GM12865 (cell line): ENCODE results near the gene SLC25A30.
"Not testable (repeated sequence)": the region's sequence is repeated elsewhere in the genome, so short reads cannot be mapped to it uniquely, and the experiment has no call there.

ENCODE experiments used
- DNase-seq: peaks from one replicate; pipeline ENCODE4 v3.0.0; 2010; ENCODE audit warnings: low read depth
- H3K4me3 ChIP-seq: 2 replicates; pipeline ENCODE4 v1.5.1; 2011; ENCODE audit warnings: mild to moderate bottlenecking, low read depth, low read length, control low read depth
- CTCF ChIP-seq: IDR thresholded peaks from 2 replicates; pipeline ENCODE4 v1.5.1; 2011; ENCODE audit warnings: low read length, control low read depth, low read depth, inconsistent platforms; ENCODE audit not compliant: insufficient read depth; ENCODE audit errors: missing control alignments

Gene SLC25A30

GRCh38 chr13:45391926-45392325 is 26.2 kb downstream of the SLC25A30 start:
- no peak overlapping the region for H3K4me3 ChIP-seq
- DNase-seq: no peak
- TF ChIP-seq CTCF: no peak

GRCh38 chr13:45391128-45391527 is 27.0 kb downstream of the SLC25A30 start:
- H3K4me3 ChIP-seq, DNase-seq: not testable (repeated sequence)

GRCh38 chr13:45390348-45390747 is 27.8 kb downstream of the SLC25A30 start:
- DNase-seq: not testable (repeated sequence)

DNA sequence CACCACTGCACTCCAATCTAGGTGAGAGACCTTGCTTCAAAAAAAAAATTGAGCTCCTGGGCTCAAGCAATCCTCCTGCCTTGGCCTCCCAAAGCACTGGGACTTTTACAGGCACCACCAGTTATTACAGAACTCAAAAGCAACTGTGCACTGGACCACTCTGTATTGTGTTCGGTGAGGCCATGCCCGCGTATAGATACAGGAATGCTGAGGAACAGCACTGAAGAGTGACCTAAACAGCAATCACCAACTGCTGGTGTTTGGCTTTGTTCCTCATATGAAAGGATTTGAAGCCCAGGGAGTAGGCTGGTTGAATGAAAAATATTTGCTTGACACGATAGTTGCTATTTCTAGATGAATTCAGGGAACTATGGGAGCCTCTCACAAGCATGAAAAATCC is 29.5 kb downstream of the SLC25A30 start:
- DNase-seq: no peak
- TF ChIP-seq CTCF: no peak
- no peak overlapping the region for H3K4me3 ChIP-seq

More at GRCh38 chr13:45390348-45390747, 27.8 kb downstream of the SLC25A30 start:
- not testable (repeated sequence) for H3K4me3 ChIP-seq

DNA sequence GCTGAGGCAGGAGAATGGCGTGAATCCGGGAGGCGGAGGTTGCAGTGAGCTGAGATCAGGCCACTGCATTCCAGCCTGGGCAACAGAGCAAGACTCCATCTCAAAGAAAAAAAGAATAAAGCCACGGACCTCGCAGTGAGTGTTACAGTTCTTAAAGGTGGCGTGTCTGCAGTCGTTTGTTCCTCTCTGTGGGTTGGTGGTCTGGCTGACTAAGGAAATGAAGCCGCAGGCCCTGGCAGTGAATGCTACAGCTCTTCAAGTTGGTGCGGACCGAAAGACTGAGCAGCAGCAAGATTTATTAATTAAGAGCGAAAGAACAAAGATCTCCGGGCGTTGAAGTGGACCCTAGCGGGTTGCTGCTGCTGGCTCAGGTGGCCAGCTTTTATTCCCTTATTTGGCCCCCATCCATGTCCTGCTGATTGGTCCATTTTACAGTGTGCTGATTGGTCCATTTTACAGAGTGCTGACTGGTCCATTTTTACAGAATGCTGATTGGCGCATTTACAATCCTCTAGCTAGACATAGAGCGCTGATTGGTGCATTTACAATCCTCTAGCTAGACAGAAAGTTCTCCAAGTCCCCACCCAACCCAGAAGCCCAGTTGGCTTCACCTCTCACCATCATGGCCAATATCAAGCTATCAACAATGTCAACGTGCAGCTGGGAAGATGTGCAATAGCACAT is 31.1 kb downstream of the SLC25A30 start:
- not testable (repeated sequence) for DNase-seq, H3K4me3 ChIP-seq

DNA sequence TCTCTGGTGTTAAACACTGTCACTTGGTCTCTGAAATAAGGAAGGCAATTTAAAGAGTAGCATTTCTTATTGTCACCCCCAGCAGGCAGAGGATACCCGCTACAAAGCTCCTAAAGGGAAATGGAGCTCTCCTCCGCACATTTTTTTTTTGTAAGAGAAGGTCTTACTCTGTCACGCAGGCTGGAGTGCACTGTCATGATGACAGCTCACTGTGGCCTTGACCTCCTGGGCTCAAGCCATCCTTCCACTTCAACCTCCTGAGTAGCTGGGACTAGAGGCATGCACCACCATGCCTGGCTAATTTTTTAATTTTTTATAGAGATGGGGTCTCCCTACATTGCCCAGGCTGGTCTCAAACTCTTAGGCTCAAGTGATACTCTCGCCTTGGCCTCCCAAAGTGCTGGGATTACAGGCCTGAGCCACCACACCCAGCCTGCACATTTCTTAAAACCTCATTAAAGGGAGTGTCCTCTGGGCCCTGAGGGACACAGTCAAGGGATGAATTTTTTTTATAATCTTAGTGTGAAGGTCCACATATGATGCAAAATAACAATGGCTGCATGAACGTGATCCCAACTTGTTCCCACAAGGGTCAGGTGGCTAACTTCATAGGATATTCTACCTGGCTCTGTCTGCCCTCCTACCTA is 32.1 kb downstream of the SLC25A30 start:
- TF ChIP-seq CTCF: no peak
- no peak for DNase-seq
- no peak overlapping the region for H3K4me3 ChIP-seq

GRCh38 chr13:45385320-45385719 is 32.9 kb downstream of the SLC25A30 start:
- no peak for DNase-seq
- no peak for TF ChIP-seq CTCF
- H3K4me3 ChIP-seq: no peak overlapping the region

DNA sequence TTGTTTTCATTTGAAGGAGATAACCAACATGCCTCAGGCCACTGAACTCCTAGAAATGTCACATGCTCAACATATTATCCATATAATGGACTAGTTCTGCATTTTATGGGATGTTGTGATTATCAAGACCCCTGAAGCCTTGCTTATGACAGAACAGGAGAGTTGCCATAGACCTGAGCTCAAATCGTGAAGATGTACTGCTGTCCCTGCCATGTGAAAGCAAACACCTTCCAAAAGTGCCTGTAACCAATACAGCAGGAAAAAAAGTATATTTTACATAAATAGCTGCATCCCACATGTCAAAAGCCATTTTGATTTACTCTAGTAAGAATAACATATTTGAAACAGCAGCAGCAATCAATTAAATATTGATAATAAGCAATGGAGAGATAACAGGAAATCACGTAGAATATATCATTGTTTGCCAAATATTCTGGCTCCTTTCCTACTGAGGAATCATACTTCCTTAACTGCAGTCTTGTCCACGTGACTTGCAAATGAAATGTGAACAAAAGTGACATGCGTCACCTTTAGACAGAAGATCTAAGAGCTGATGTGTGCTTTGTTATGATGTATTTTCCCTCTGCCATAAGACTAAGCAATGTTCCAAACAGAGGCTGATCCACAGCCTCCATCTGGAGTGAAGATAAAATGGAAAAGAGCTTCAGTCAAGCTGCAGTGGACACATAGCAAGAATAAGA is 33.5 kb downstream of the SLC25A30 start:
- no peak for DNase-seq
- no peak overlapping the region for H3K4me3 ChIP-seq
- no peak for TF ChIP-seq CTCF

- not testable (repeated sequence) for H3K4me3 ChIP-seq, DNase-seq
Measured at GRCh38 chr13:45382739-45383138, 35.4 kb downstream of the SLC25A30 start.
